Coronary artery (tissue), 2 donors: ENCODE measurements around the gene TSFM.

Experiments
- DNase-seq: peaks from one replicate; pipeline ENCODE4 v3.0.0-alpha.2; 2017; ENCODE audit warnings: low spot score
- H3K27ac ChIP-seq, 2 donors: fragments of 200-600 bp; sonication (generic); one replicate each; pipeline ENCODE4 v1.5.1; 2016 to 2019
- H3K4me3 ChIP-seq: fragments of 200-600 bp; sonication (generic); 2 replicates; pipeline ENCODE4 v1.5.1; 2016; ENCODE audit warnings: mild to moderate bottlenecking, moderate library complexity
- TF ChIP-seq, protein P1 (sequence below): fragments of 200-600 bp; sonication (generic); IDR thresholded peaks from one replicate; pipeline ENCODE4 v1.5.1; 2019; ENCODE audit warnings: antibody characterized with exemption

Gene TSFM

GRCh38 chr12:57765003-57765697 lies 17.4 kb upstream of the TSFM start:
- DNase-seq: no peak
- Histone ChIP-seq H3K4me3 (peak overlapping the region; percentile 69), H3K27ac (no peak overlapping the region)
- TF ChIP-seq, protein P1, sequence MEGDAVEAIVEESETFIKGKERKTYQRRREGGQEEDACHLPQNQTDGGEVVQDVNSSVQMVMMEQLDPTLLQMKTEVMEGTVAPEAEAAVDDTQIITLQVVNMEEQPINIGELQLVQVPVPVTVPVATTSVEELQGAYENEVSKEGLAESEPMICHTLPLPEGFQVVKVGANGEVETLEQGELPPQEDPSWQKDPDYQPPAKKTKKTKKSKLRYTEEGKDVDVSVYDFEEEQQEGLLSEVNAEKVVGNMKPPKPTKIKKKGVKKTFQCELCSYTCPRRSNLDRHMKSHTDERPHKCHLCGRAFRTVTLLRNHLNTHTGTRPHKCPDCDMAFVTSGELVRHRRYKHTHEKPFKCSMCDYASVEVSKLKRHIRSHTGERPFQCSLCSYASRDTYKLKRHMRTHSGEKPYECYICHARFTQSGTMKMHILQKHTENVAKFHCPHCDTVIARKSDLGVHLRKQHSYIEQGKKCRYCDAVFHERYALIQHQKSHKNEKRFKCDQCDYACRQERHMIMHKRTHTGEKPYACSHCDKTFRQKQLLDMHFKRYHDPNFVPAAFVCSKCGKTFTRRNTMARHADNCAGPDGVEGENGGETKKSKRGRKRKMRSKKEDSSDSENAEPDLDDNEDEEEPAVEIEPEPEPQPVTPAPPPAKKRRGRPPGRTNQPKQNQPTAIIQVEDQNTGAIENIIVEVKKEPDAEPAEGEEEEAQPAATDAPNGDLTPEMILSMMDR: no peak

- H3K4me3 ChIP-seq: peak overlapping the region; percentile 69
- no peak overlapping the region for H3K27ac ChIP-seq
- TF ChIP-seq, protein P1: no peak
- DNase-seq: no peak
Observed at GRCh38 chr12:57765698-57766463, 16.7 kb upstream of the TSFM start.

DNA sequence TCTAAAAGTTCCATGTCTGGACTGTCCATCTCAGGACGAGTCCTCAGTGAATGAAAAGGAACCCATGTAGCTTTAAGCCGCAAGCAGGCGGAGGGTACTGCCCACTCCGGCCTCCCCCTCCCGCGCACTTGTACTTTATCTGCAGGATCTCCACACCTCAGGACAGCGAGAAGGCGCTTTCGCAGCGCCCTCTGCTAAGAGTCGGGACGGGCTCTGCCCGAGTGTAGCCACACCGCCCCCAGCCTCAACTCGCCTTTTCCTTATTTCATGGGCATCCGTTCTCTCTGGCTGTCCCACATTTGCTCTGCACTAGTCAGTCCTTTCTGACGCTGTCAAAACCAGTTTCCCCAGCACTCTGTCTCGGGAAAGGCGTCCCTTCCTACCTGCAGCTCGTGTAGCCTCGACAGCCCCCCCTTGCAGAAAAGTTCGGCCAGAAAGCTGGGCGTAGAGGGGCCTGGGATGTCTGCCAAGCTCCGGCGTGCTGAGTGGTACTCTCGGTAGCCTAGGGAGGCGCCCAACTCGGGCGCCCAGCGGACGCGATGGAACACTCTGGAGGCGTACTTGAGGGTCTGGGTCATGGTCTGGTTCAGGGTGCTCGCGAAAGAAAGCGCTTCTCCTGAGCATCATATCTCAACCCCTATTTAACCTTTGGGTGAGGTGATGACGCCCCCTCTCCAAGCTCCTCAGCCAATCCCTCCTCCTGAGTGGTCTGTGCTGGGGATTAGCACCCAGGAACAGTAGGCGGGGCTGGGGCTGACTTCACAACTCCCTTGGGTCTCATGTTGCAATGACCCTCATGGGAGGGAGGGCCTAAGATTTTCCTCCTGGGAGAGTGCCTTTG lies 15.9 kb upstream of the TSFM start, which contains the start of gene CYP27B1:
CYP27B1 (minus strand) TSS at position 615 of the 841 bp plus-strand sequence; CDS start at position 578, 37 bp downstream.
- Histone ChIP-seq H3K27ac (peak within 1 kb of the TSS in 1 of 2 donors; percentile 8), H3K4me3 (peak within 1 kb of the TSS; percentile 69)
- TF ChIP-seq, protein P1: no peak
- no peak for DNase-seq

GRCh38 chr12:57767305-57767698 lies 15.3 kb upstream of the TSFM start:
- TF ChIP-seq, protein P1: no peak
- no peak for DNase-seq
- no peak overlapping the region for H3K27ac ChIP-seq
- peak overlapping the region; percentile 69 for H3K4me3 ChIP-seq

DNA sequence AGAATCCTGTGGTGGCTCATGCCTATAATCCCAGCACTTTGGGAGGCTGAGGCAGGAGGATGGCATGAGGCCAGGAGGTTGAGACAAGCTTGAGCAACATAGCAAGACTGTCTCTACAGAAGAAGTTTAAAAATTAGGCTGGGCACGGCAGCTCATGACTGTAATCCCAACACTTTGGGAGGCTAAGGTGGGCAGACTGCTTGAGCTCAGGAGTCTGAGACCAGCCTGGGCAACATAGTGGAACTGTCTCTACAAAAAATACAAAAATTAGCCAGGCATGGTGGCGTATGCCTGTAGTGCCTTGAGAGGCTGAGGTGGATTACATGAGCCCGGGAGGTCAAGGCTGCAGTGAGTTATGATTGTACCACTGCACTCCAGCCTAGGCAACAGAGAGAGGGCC lies 14.7 kb upstream of the TSFM start:
- Histone ChIP-seq H3K4me3 (no peak overlapping the region), H3K27ac (no peak overlapping the region)
- TF ChIP-seq, protein P1: no peak
- no peak for DNase-seq

GRCh38 chr12:57769594-57769993 lies 13.0 kb upstream of the TSFM start:
- no peak for DNase-seq

More at GRCh38 chr12:57769594-57769993, 13.0 kb upstream of the TSFM start:
- H3K4me3 ChIP-seq: no peak overlapping the region
- TF ChIP-seq, protein P1: no peak
- no peak overlapping the region for H3K27ac ChIP-seq
